Adrenal gland (tissue), 12 donors: ENCODE measurements around the gene PPM1J. TPM values are rescaled to one million over a fixed set of nuclear protein-coding genes. Genes with fewer than 3 reads are reported as not detected.

Source experiments
- DNase-seq, 7 donors: peaks; one replicate each; pipeline ENCODE4 v3.0.0-alpha.2; 2019 to 2020
- H3K27ac ChIP-seq, 5 donors: fragments of 200-600 bp; sonication (generic) in 4 of 5; 1 replicate in 3 of 5; 2 replicates in 2 of 5; pipeline versions ENCODE4 v1.5.1 to v1.8.0; 2016 to 2020; ENCODE audit warnings: mild to moderate bottlenecking in 1 of 5
- H3K27me3 ChIP-seq: fragments of 200-600 bp; 2 replicates; pipeline ENCODE4 v1.8.0; 2021
- H3K36me3 ChIP-seq, 2 donors: fragments of 200-600 bp; replicated peaks in 1 of 2; 1 replicate in 1 of 2; 2 replicates in 1 of 2; pipeline versions ENCODE4 v1.5.1 to v1.8.0; 2018 to 2022
- H3K4me1 ChIP-seq, 2 donors: fragments of 200-600 bp; replicated peaks in 1 of 2; 1 replicate in 1 of 2; 2 replicates in 1 of 2; pipeline versions ENCODE4 v1.5.1 to v1.8.0; 2018 to 2021
- H3K4me3 ChIP-seq, 4 donors: fragments of 200-600 bp; sonication (generic) in 3 of 4; one replicate each; pipeline ENCODE4 v1.5.1; 2016 to 2018
- H3K9me3 ChIP-seq, 3 donors: fragments of 200-600 bp; sonication (generic) in 1 of 3; replicated peaks in 1 of 3; 1 replicate in 2 of 3; 2 replicates in 1 of 3; pipeline versions ENCODE4 v1.5.1 to v1.8.0; 2016 to 2021
- POLR2A ChIP-seq, 2 donors: fragments of 450-650 bp; IDR thresholded peaks; one replicate each; pipeline ENCODE4 v1.6.1; 2017; ENCODE audit warnings: antibody characterized with exemption in 2 of 2, mild to moderate bottlenecking in 2 of 2, moderate library complexity in 1 of 2
- WGBS, 4 donors: extraction: QIAGEN DNeasy Blood & Tissue Kit in 2 of 4; methylation state at CpG; one replicate each; pipeline versions ENCODE4 v1.1.5 to v1.1.7; 2013 to 2017; 5-methylcytosine and 5-hydroxymethylcytosine counted together
- intact Hi-C, 2 donors: fragments of 100-400 bp; cut with DNase I; formaldehyde crosslinking; loops; one replicate each; pipeline versions ENCODE4 v1.14.1 to v1.15.0; 2022 to 2023
- polyA plus RNA-seq, 3 donors: library from polyadenylated mRNA; stranded (reverse); fragments of 200-250 nt in 2 of 3; fragments of 350-450 nt in 1 of 3; fragmentation: Illumina TruSeq in 1 of 3; extraction: RNeasy Lipid Tissue Mini Kit (QIAGEN cat#74804) in 1 of 3; gene quantifications; one replicate each; pipeline ENCODE4 v1.2.3, GENCODE V29; 2013 to 2014
- total RNA-seq, 9 donors: library from RNA; depleted of rRNA in 4 of 9; stranded (reverse); fragments of >200 nt in 4 of 9; fragments of 120-200 nt in 1 of 9; fragmentation: NEBNext Ultra II Directional in 1 of 9; extraction: Animal tissue kit (Norgen Biotek cat#: 25700) in 1 of 9; gene quantifications; one replicate each; pipeline versions ENCODE4 v1.1.0 to v1.2.4, GENCODE V29; 2013 to 2023
- TF ChIP-seq, protein P1 (sequence below), 6 experiments: fragments of 450-650 bp in 4 of 6; fragments of 200-600 bp in 2 of 6; sonication (generic) in 1 of 6; IDR thresholded peaks; 1 replicate in 5 of 6; 2 replicates in 1 of 6; pipeline versions ENCODE4 v1.5.1 to v1.8.0; 2016 to 2021; ENCODE audit warnings: antibody characterized with exemption in 6 of 6, mild to moderate bottlenecking in 2 of 6, moderate library complexity in 1 of 6
- donor health status: healthy with polysubstance abuse.
- donor health status: Bipolar disorder and iron deficiency.
- donor health status: DM: yes; HTN: yes; CAD: no.
- donor health status: DM: no; HTN: no; CAD: no.
- donor health status: DM: no; HTN: no; CAD: no.
- donor health status: DM: yes; HTN: yes; CAD: no.

PPM1J gene
- total and polyA plus RNA-seq, 12 donors, result 0.31 to 5.1 (median 1.0) TPM; not detected in 1

DNA sequence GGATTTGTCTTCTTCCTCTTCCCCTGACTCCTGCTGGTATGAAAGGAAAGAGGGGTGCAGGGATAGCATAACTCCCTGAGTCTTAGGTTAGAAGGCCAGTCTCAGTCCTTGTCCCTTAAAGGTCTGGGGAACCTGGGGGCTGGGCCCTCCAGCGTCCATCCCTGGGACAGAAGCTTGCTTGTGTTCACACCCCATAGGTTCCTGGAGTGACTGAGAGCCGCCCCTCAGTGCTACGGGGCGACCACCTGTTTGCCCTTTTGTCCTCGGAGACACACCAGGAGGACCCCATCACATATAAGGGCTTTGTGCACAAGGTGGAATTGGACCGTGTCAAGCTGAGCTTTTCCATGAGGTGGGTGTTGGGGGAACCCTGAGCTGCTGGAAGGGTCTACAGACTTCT, 21.3 kb downstream of the PPM1J start:
- Histone ChIP-seq H3K4me1 (peaks cover 0 to 9% of the 10 kb centered on the region in 2 donors), H3K9me3 (no peaks in the 10 kb centered on the region), H3K4me3 (no peak overlapping the region), H3K27me3 (no peaks in the 10 kb centered on the region), H3K27ac (no peak overlapping the region), H3K36me3 (peaks cover 0 to 93% of the 10 kb centered on the region in 2 donors)
- TF ChIP-seq POLR2A (IDR thresholded peaks at IDR 0.05), result no peak
- TF ChIP-seq, protein P1, sequence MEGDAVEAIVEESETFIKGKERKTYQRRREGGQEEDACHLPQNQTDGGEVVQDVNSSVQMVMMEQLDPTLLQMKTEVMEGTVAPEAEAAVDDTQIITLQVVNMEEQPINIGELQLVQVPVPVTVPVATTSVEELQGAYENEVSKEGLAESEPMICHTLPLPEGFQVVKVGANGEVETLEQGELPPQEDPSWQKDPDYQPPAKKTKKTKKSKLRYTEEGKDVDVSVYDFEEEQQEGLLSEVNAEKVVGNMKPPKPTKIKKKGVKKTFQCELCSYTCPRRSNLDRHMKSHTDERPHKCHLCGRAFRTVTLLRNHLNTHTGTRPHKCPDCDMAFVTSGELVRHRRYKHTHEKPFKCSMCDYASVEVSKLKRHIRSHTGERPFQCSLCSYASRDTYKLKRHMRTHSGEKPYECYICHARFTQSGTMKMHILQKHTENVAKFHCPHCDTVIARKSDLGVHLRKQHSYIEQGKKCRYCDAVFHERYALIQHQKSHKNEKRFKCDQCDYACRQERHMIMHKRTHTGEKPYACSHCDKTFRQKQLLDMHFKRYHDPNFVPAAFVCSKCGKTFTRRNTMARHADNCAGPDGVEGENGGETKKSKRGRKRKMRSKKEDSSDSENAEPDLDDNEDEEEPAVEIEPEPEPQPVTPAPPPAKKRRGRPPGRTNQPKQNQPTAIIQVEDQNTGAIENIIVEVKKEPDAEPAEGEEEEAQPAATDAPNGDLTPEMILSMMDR (IDR thresholded peaks at IDR 0.05), result no peak
- 89 to 99% (median 94%) methylated on average over 2 to 6 of the region's 6 CpGs for WGBS, 4 donors
- no peak for DNase-seq
- intact Hi-C loops, result no loop called here

DNA sequence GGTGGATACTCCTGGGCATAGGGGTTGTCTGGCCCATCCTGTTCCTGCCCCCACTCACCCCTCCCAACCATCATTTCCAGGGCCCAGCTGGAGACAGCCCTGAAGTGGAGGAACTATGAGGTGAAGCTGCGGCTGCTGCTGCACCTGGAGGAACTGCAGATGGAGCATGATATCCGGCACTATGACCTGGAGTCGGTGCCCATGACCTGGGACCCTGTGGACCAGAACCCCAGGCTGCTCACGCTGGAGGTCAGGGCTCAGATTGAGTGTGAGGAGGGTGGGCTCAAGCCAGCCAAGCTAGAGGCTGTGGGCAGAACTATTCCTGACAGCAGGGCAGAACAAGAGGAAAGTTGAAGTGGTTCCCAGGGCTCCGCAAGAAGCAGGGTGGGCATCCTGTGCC, 22.5 kb downstream of the PPM1J start:
- WGBS, 4 donors, result 90 to 97% (median 94%) methylated on average over 4 to 5 of the region's 5 CpGs
- DNase-seq, result no peak
- H3K36me3 ChIP-seq, result peaks cover 0 to 82% of the 10 kb centered on the region in 2 donors

DNA sequence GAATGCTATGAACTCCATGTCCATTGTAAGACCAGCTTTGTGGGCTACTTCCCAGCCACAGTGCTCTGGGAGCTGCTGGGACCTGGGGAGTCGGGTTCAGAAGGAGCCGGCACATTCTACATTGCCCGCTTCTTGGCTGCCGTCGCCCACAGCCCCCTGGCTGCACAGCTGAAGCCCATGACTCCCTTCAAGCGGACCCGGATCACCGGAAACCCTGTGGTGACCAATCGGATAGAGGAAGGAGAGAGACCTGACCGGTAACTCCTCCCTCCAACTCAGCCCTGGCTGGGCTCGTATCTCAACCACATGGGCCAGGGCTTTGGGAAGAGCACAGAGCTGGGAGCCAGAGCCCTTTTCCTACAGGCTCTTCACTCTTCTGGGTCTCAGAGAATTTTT, 25.3 kb downstream of the PPM1J start:
- H3K27me3 ChIP-seq, result no peaks in the 10 kb centered on the region
- 91 to 100% (median 93%) methylated on average over 3 to 11 of the region's 11 CpGs for WGBS, 4 donors
- no peak overlapping the region for H3K27ac ChIP-seq
- peaks cover 0 to 24% of the 10 kb centered on the region in 2 donors for H3K4me1 ChIP-seq
- H3K36me3 ChIP-seq, result peaks cover 0 to 54% of the 10 kb centered on the region in 2 donors
- no peak overlapping the region for H3K4me3 ChIP-seq
- no peaks in the 10 kb centered on the region for H3K9me3 ChIP-seq
- no peak for DNase-seq
- intact Hi-C loops, result no loop called here
- TF ChIP-seq, protein P1 (IDR thresholded peaks at IDR 0.05), result no peak
- no peak for TF ChIP-seq POLR2A (IDR thresholded peaks at IDR 0.05)

More for the DNA sequence above, 22.5 kb downstream of the PPM1J start:
- intact Hi-C loops, result no loop called here
- Histone ChIP-seq H3K4me3 (no peak overlapping the region), H3K4me1 (peaks cover 0 to 8% of the 10 kb centered on the region in 2 donors), H3K27me3 (no peaks in the 10 kb centered on the region), H3K27ac (no peak overlapping the region), H3K9me3 (no peaks in the 10 kb centered on the region)
- TF ChIP-seq POLR2A (IDR thresholded peaks at IDR 0.05), result no peak
- TF ChIP-seq, protein P1 (IDR thresholded peaks at IDR 0.05), result no peak

DNA sequence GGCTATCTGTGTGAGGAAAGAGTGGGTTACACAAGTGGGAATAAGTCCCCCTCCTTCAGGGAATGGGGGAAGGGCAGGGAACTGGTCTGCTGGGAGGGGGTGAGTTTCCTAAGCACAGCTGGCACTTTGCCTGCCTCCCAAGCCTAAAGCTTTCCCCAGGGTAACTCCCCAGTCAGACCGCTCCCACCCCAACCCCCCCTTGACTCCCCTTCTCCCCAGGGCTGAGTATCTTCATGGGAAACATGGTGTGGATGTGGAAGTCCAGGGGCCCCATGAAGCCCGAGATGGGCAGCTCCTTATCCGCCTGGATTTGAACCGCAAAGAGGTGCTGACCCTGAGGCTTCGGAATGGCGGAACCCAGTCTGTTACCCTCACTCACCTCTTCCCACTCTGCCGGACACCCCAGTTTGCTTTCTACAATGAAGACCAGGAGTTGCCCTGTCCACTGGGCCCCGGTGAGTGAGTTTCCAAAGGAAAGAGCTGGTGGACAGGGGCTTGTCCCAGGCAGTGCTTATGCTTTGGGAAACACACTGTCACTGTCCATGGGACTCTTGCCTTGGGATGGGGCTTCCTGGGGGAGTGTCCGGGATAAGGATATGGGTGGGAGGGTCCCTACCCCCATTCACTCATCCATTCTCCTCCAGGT, 25.8 kb downstream of the PPM1J start:
- intact Hi-C loops, result no loop called here
- 94 to 100% (median 97%) methylated on average over 5 to 9 of the region's 9 CpGs for WGBS, 4 donors
- no peaks in the 10 kb centered on the region for H3K27me3 ChIP-seq
- H3K36me3 ChIP-seq, result peaks cover 0 to 48% of the 10 kb centered on the region in 2 donors
- H3K27ac ChIP-seq, result peak overlapping the region in 2 of 5 donors; percentile 1 to 63
- H3K4me3 ChIP-seq, result no peak overlapping the region
- TF ChIP-seq, protein P1 (IDR thresholded peaks at IDR 0.05), result no peak
- TF ChIP-seq POLR2A (IDR thresholded peaks at IDR 0.05), result no peak
- peaks cover 0 to 24% of the 10 kb centered on the region in 2 donors for H3K4me1 ChIP-seq
- no peak for DNase-seq
- no peaks in the 10 kb centered on the region for H3K9me3 ChIP-seq
